Heart left ventricle (tissue), 13 donors: ENCODE results near the gene SLC44A5.

ENCODE experiments used
- CTCF ChIP-seq, 12 donors: fragments of 200-600 bp; sonication (generic) in 4 of 12; IDR thresholded peaks; one replicate each; pipeline versions ENCODE4 v1.5.0 to v1.8.0; 2018 to 2022; ENCODE audit warnings: antibody characterized with exemption in 12 of 12, mild to moderate bottlenecking in 5 of 12
- POLR2A ChIP-seq, 2 donors: fragments of 450-650 bp; IDR thresholded peaks; one replicate each; pipeline ENCODE4 v1.6.1; 2017; ENCODE audit warnings: antibody characterized with exemption in 2 of 2, mild to moderate bottlenecking in 2 of 2, moderate library complexity in 2 of 2
- donor health status: ischemic (EF 13 %, LVEDD 7.1; RV severe dilation, severe dysfunction).
- donor health status: DM: no; HTN: yes; CAD: no.
- donor health status: DM: no; HTN: no; CAD: no.
- donor health status: ischemic (EF 25% LVEDD 6.9; RV normal size, moderate dysfunction).
- donor health status: ischemic (EF 25% LVEDD 5.7; RV mildly dilated, moderate dysfunction).
- donor health status: ischemic (EF 35%, LVEDD 5.7; RV mildly dilated, moderate dysfunction).
- donor health status: nonischemic (EF 11% LVEDD 7.7; RV severe dilation, severe dysfunction).
- donor health status: DM: yes; HTN: yes; CAD: no.
- donor health status: PGD.
- donor health status: ischemic (EF 29% LVEDD 5.4; RV normal size, mild dysfunction).
- donor health status: nonischemic (EF 23%, LVEDD 6.1; RV moderate dilation, normal function).

- no peak for TF ChIP-seq POLR2A (IDR thresholded peaks at IDR 0.05)
- no peak for TF ChIP-seq CTCF (IDR thresholded peaks at IDR 0.05)
Observed at GRCh38 chr1:75472089-75472970, 138.6 kb downstream of the SLC44A5 start.
